Adrenal gland (tissue), 12 donors: Measurements from ENCODE around the gene PLXDC2. TPM values are rescaled to one million over a fixed set of nuclear protein-coding genes. Genes with fewer than 3 reads are reported as not detected.

Experiments used
- DNase-seq, 7 donors: peaks; one replicate each; pipeline ENCODE4 v3.0.0-alpha.2; 2019 to 2020
- H3K27ac ChIP-seq, 5 donors: fragments of 200-600 bp; sonication (generic) in 4 of 5; 1 replicate in 3 of 5; 2 replicates in 2 of 5; pipeline versions ENCODE4 v1.5.1 to v1.8.0; 2016 to 2020; ENCODE audit warnings: mild to moderate bottlenecking in 1 of 5
- H3K27me3 ChIP-seq: fragments of 200-600 bp; 2 replicates; pipeline ENCODE4 v1.8.0; 2021
- H3K36me3 ChIP-seq, 2 donors: fragments of 200-600 bp; replicated peaks in 1 of 2; 1 replicate in 1 of 2; 2 replicates in 1 of 2; pipeline versions ENCODE4 v1.5.1 to v1.8.0; 2018 to 2022
- H3K4me1 ChIP-seq, 2 donors: fragments of 200-600 bp; replicated peaks in 1 of 2; 1 replicate in 1 of 2; 2 replicates in 1 of 2; pipeline versions ENCODE4 v1.5.1 to v1.8.0; 2018 to 2021
- H3K4me3 ChIP-seq, 4 donors: fragments of 200-600 bp; sonication (generic) in 3 of 4; one replicate each; pipeline ENCODE4 v1.5.1; 2016 to 2018
- H3K9me3 ChIP-seq, 3 donors: fragments of 200-600 bp; sonication (generic) in 1 of 3; replicated peaks in 1 of 3; 1 replicate in 2 of 3; 2 replicates in 1 of 3; pipeline versions ENCODE4 v1.5.1 to v1.8.0; 2016 to 2021
- POLR2A ChIP-seq, 2 donors: fragments of 450-650 bp; IDR thresholded peaks; one replicate each; pipeline ENCODE4 v1.6.1; 2017; ENCODE audit warnings: antibody characterized with exemption in 2 of 2, mild to moderate bottlenecking in 2 of 2, moderate library complexity in 1 of 2
- WGBS, 4 donors: extraction: QIAGEN DNeasy Blood & Tissue Kit in 2 of 4; methylation state at CpG; one replicate each; pipeline versions ENCODE4 v1.1.5 to v1.1.7; 2013 to 2017; 5-methylcytosine and 5-hydroxymethylcytosine counted together
- intact Hi-C, 2 donors: fragments of 100-400 bp; cut with DNase I; formaldehyde crosslinking; loops; one replicate each; pipeline versions ENCODE4 v1.14.1 to v1.15.0; 2022 to 2023
- polyA plus RNA-seq, 3 donors: library from polyadenylated mRNA; stranded (reverse); fragments of 200-250 nt in 2 of 3; fragments of 350-450 nt in 1 of 3; fragmentation: Illumina TruSeq in 1 of 3; extraction: RNeasy Lipid Tissue Mini Kit (QIAGEN cat#74804) in 1 of 3; gene quantifications; one replicate each; pipeline ENCODE4 v1.2.3, GENCODE V29; 2013 to 2014
- total RNA-seq, 9 donors: library from RNA; depleted of rRNA in 4 of 9; stranded (reverse); fragments of >200 nt in 4 of 9; fragments of 120-200 nt in 1 of 9; fragmentation: NEBNext Ultra II Directional in 1 of 9; extraction: Animal tissue kit (Norgen Biotek cat#: 25700) in 1 of 9; gene quantifications; one replicate each; pipeline versions ENCODE4 v1.1.0 to v1.2.4, GENCODE V29; 2013 to 2023
- TF ChIP-seq, protein P1 (sequence below), 6 experiments: fragments of 450-650 bp in 4 of 6; fragments of 200-600 bp in 2 of 6; sonication (generic) in 1 of 6; IDR thresholded peaks; 1 replicate in 5 of 6; 2 replicates in 1 of 6; pipeline versions ENCODE4 v1.5.1 to v1.8.0; 2016 to 2021; ENCODE audit warnings: antibody characterized with exemption in 6 of 6, mild to moderate bottlenecking in 2 of 6, moderate library complexity in 1 of 6
- donor health status: healthy with polysubstance abuse.
- donor health status: Bipolar disorder and iron deficiency.
- donor health status: DM: yes; HTN: yes; CAD: no.
- donor health status: DM: no; HTN: no; CAD: no.
- donor health status: DM: no; HTN: no; CAD: no.
- donor health status: DM: yes; HTN: yes; CAD: no.

Gene PLXDC2
- total and polyA plus RNA-seq, 12 donors, result 12.1 to 127 (median 75.1) TPM

DNA sequence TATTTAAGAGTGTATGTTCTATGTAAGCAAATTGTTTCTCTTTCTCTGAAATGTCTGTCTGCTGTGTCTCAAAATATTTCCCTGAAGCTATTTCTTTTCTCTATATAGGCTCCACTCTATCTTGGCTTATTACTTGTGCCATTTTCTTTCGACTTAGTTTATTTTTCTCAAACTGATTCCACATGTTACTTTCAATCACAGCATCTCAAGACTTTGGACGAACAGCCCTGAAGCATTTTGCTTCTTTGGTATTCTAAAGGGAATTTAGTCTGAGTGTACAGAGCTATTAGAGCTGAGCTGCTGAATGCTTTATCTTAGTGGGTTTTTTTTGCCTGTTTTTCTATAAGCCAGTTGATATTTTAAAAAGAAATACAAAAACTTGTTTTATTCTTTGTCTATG lies 95.7 kb downstream of the PLXDC2 start:
- Histone ChIP-seq H3K4me1 (peaks cover 5 to 11% of the 10 kb centered on the region in 2 donors), H3K9me3 (peaks cover 0 to 11% (median 0%) of the 10 kb centered on the region in 3 donors), H3K4me3 (no peak overlapping the region), H3K27ac (no peak overlapping the region), H3K36me3 (no peaks in the 10 kb centered on the region), H3K27me3 (no peaks in the 10 kb centered on the region)
- TF ChIP-seq, protein P1, sequence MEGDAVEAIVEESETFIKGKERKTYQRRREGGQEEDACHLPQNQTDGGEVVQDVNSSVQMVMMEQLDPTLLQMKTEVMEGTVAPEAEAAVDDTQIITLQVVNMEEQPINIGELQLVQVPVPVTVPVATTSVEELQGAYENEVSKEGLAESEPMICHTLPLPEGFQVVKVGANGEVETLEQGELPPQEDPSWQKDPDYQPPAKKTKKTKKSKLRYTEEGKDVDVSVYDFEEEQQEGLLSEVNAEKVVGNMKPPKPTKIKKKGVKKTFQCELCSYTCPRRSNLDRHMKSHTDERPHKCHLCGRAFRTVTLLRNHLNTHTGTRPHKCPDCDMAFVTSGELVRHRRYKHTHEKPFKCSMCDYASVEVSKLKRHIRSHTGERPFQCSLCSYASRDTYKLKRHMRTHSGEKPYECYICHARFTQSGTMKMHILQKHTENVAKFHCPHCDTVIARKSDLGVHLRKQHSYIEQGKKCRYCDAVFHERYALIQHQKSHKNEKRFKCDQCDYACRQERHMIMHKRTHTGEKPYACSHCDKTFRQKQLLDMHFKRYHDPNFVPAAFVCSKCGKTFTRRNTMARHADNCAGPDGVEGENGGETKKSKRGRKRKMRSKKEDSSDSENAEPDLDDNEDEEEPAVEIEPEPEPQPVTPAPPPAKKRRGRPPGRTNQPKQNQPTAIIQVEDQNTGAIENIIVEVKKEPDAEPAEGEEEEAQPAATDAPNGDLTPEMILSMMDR (IDR thresholded peaks at IDR 0.05), result no peak
- TF ChIP-seq POLR2A (IDR thresholded peaks at IDR 0.05), result no peak
- intact Hi-C loops, result no loop called here
- DNase-seq, result no peak
- WGBS, 4 donors, result 77 to 85% (median 83%) methylated on average over 2 of the region's 2 CpGs

- intact Hi-C loops, result no loop called here
Measured at GRCh38 chr10:19913987-19914386, 97.8 kb downstream of the PLXDC2 start.

GRCh38 chr10:19915125-19915524 lies 98.9 kb downstream of the PLXDC2 start:
- H3K27me3 ChIP-seq, result no peaks in the 10 kb centered on the region
- H3K36me3 ChIP-seq, result no peaks in the 10 kb centered on the region
- H3K4me1 ChIP-seq, result no peaks in the 10 kb centered on the region
- DNase-seq, result no peak
- TF ChIP-seq, protein P1 (IDR thresholded peaks at IDR 0.05), result no peak
- TF ChIP-seq POLR2A (IDR thresholded peaks at IDR 0.05), result no peak
- H3K9me3 ChIP-seq, result peaks cover 0 to 11% (median 0%) of the 10 kb centered on the region in 3 donors
- no peak overlapping the region for H3K27ac ChIP-seq
- no peak overlapping the region for H3K4me3 ChIP-seq
- intact Hi-C loops, result no loop called here

More at GRCh38 chr10:19913987-19914386, 97.8 kb downstream of the PLXDC2 start:
- Histone ChIP-seq H3K27me3 (no peaks in the 10 kb centered on the region), H3K4me3 (peak overlapping the region in 1 of 4 donors; percentile 15), H3K27ac (no peak overlapping the region), H3K4me1 (peaks cover 5 to 8% of the 10 kb centered on the region in 2 donors), H3K36me3 (no peaks in the 10 kb centered on the region), H3K9me3 (peaks cover 0 to 11% (median 0%) of the 10 kb centered on the region in 3 donors)
- TF ChIP-seq, protein P1 (IDR thresholded peaks at IDR 0.05), result no peak
- TF ChIP-seq POLR2A (IDR thresholded peaks at IDR 0.05), result no peak
- DNase-seq, result no peak

GRCh38 chr10:19915816-19916215 lies 99.6 kb downstream of the PLXDC2 start:
- Histone ChIP-seq H3K4me3 (no peak overlapping the region), H3K4me1 (no peaks in the 10 kb centered on the region), H3K27me3 (no peaks in the 10 kb centered on the region), H3K27ac (no peak overlapping the region), H3K36me3 (no peaks in the 10 kb centered on the region), H3K9me3 (peaks cover 0 to 11% (median 0%) of the 10 kb centered on the region in 3 donors)
- intact Hi-C loops, result no loop called here
- TF ChIP-seq, protein P1 (IDR thresholded peaks at IDR 0.05), result no peak
- TF ChIP-seq POLR2A (IDR thresholded peaks at IDR 0.05), result no peak
- WGBS, 4 donors, result 94 to 99% (median 96%) methylated on average over 3 of the region's 3 CpGs
- no peak for DNase-seq
